ENCODE results near the gene KRTAP4-3.
"Not testable (repeated sequence)": the region's sequence is repeated elsewhere in the genome, so short reads cannot be mapped to it uniquely, and the experiment has no call there.

Gene KRTAP4-3

GRCh38 chr17:41126412-41126811 is 41.6 kb downstream of the KRTAP4-3 start:
- TF ChIP-seq CTCF (IDR thresholded peaks at IDR 0.05; ENCODE audit: low read depth, low read length, missing control alignments) = no peak
- no peak for DNase-seq (ENCODE audit: low read depth)
- in situ Hi-C loops (cut with HindIII; ENCODE audit: low sequenced_read_pairs) = no loop called here
- no peak overlapping the region for H3K4me3 ChIP-seq (ENCODE audit: low read depth, low read length)

GRCh38 chr17:41125064-41125463 is 43.0 kb downstream of the KRTAP4-3 start:
- TF ChIP-seq CTCF (IDR thresholded peaks at IDR 0.05; ENCODE audit: low read depth, low read length, missing control alignments) = no peak
- no peak overlapping the region for H3K4me3 ChIP-seq (ENCODE audit: low read depth, low read length)
- in situ Hi-C loops (cut with HindIII; ENCODE audit: low sequenced_read_pairs) = no loop called here
- DNase-seq (ENCODE audit: low read depth) = no peak

GRCh38 chr17:41123991-41124371 is 44.0 kb downstream of the KRTAP4-3 start, which contains the start of gene KRTAP4-12:
Gene KRTAP4-12 (minus strand): TSS chr17:41124182. CDS start chr17:41124122, 60 bp downstream.
- DNase-seq (ENCODE audit: low read depth); H3K4me3 ChIP-seq (ENCODE audit: low read depth, low read length); in situ Hi-C loops (cut with HindIII; ENCODE audit: low sequenced_read_pairs): not testable (repeated sequence)

- in situ Hi-C loops (cut with HindIII; ENCODE audit: low sequenced_read_pairs); DNase-seq (ENCODE audit: low read depth); H3K4me3 ChIP-seq (ENCODE audit: low read depth, low read length): not testable (repeated sequence)
These were observed 44.6 kb downstream of the KRTAP4-3 start for GRCh38 chr17:41123292-41123990.

GRCh38 chr17:41121742-41122141 is 46.3 kb downstream of the KRTAP4-3 start:
- no peak overlapping the region for H3K4me3 ChIP-seq (ENCODE audit: low read depth, low read length)
- in situ Hi-C loops (cut with HindIII; ENCODE audit: low sequenced_read_pairs) = no loop called here
- TF ChIP-seq CTCF (IDR thresholded peaks at IDR 0.05; ENCODE audit: low read depth, low read length, missing control alignments) = no peak
- DNase-seq (ENCODE audit: low read depth) = no peak

GRCh38 chr17:41119696-41120690 is 48.0 kb downstream of the KRTAP4-3 start:
- in situ Hi-C loops (cut with HindIII; ENCODE audit: low sequenced_read_pairs) = not testable (repeated sequence)

GRCh38 chr17:41118721-41119120 is 49.3 kb downstream of the KRTAP4-3 start:
- no peak overlapping the region for H3K4me3 ChIP-seq (ENCODE audit: low read depth, low read length)
- in situ Hi-C loops (cut with HindIII; ENCODE audit: low sequenced_read_pairs) = no loop called here
- no peak for TF ChIP-seq CTCF (IDR thresholded peaks at IDR 0.05; ENCODE audit: low read depth, low read length, missing control alignments)
- no peak for DNase-seq (ENCODE audit: low read depth)

More at GRCh38 chr17:41119696-41120690, 48.0 kb downstream of the KRTAP4-3 start:
- H3K4me3 ChIP-seq (ENCODE audit: low read depth, low read length); DNase-seq (ENCODE audit: low read depth): not testable (repeated sequence)

- H3K4me3 ChIP-seq (ENCODE audit: low read depth, low read length); in situ Hi-C loops (cut with HindIII; ENCODE audit: low sequenced_read_pairs); DNase-seq (ENCODE audit: low read depth): not testable (repeated sequence)
These were observed 50.1 kb downstream of the KRTAP4-3 start, which contains the start of gene KRTAP4-11 for GRCh38 chr17:41117846-41118386. Gene KRTAP4-11 (minus strand): TSS chr17:41118373. CDS start chr17:41118315, 58 bp downstream.

Data from astrocyte of the cerebellum (primary cell).